Bronchial epithelial cell (primary cell): Measurements from ENCODE around the gene RSAD1. TPM values are rescaled to one million over a fixed set of nuclear protein-coding genes. Genes with fewer than 3 reads are reported as not detected.
"Not testable (repeated sequence)": the region's sequence is repeated elsewhere in the genome, so short reads cannot be mapped to it uniquely, and the experiment has no call there.

Source experiments
- DNase-seq: peaks from one replicate; pipeline ENCODE4 v3.0.0-alpha.2; 2010; ENCODE audit warnings: low read depth
- FAIRE-seq: peaks from 2 replicates; lab custom pipeline; 2011; peaks lifted over from hg19 to GRCh38; lab: Jason Lieb, UNC
- H3K27me3 ChIP-seq: 2 replicates; pipeline ENCODE4 v1.5.1; 2011; ENCODE audit warnings: low read length; ENCODE audit not compliant: control insufficient read depth, insufficient read depth
- H3K36me3 ChIP-seq: 2 replicates; pipeline ENCODE4 v1.5.1; 2011; ENCODE audit warnings: low read length; ENCODE audit not compliant: control insufficient read depth, insufficient read depth
- H3K4me3 ChIP-seq: 2 replicates; pipeline ENCODE4 v1.5.1; 2011; ENCODE audit warnings: mild to moderate bottlenecking, low read depth, low read length, control low read depth
- CTCF ChIP-seq: IDR thresholded peaks from 2 replicates; pipeline ENCODE4 v1.5.1; 2011; ENCODE audit warnings: mild to moderate bottlenecking, moderate library complexity, low read length, control low read depth, inconsistent platforms; ENCODE audit not compliant: insufficient read depth, severe bottlenecking
- total RNA-seq: library from RNA; depleted of rRNA; stranded (reverse); fragments of >200 nt; gene quantifications from 2 replicates; pipeline ENCODE4 v1.2.1, GENCODE V29; 2014

RSAD1 gene
- total RNA-seq, 1 donor from 2014 or later: 14.2 TPM

- TF ChIP-seq CTCF: no peak
- Histone ChIP-seq H3K27me3 (peaks cover 8% of the 10 kb centered on the region), H3K36me3 (no peaks in the 10 kb centered on the region), H3K4me3 (no peak overlapping the region)
- DNase-seq (no peak), FAIRE-seq (no peak)
These were observed 6.4 kb upstream of the RSAD1 start for GRCh38 chr17:50472286-50472685.

- not testable (repeated sequence) for FAIRE-seq, DNase-seq
These were observed 5.9 kb upstream of the RSAD1 start for GRCh38 chr17:50472761-50473161.

GRCh38 chr17:50473901-50474300 lies 4.8 kb upstream of the RSAD1 start:
- no peaks in the 10 kb centered on the region for H3K36me3 ChIP-seq
- TF ChIP-seq CTCF: no peak
- DNase-seq: no peak
- H3K27me3 ChIP-seq: no peaks in the 10 kb centered on the region
- no peak overlapping the region for H3K4me3 ChIP-seq
- FAIRE-seq: no peak

More at GRCh38 chr17:50472761-50473161, 5.9 kb upstream of the RSAD1 start:
- H3K4me3 ChIP-seq, H3K36me3 ChIP-seq, H3K27me3 ChIP-seq: not testable (repeated sequence)
- peak; percentile 5 for TF ChIP-seq CTCF

GRCh38 chr17:50474523-50474922 lies 4.1 kb upstream of the RSAD1 start:
- H3K36me3 ChIP-seq: no peaks in the 10 kb centered on the region
- H3K4me3 ChIP-seq: no peak overlapping the region
- FAIRE-seq (no peak), DNase-seq (no peak)
- TF ChIP-seq CTCF: no peak
- H3K27me3 ChIP-seq: no peaks in the 10 kb centered on the region

- Histone ChIP-seq H3K27me3 (no peaks in the 10 kb centered on the region), H3K4me3 (no peak overlapping the region), H3K36me3 (no peaks in the 10 kb centered on the region)
- no peak for FAIRE-seq
- no peak for DNase-seq
- no peak for TF ChIP-seq CTCF
These were observed 3.3 kb upstream of the RSAD1 start for GRCh38 chr17:50475362-50475761.

GRCh38 chr17:50475775-50476544 lies 2.7 kb upstream of the RSAD1 start:
- DNase-seq, H3K36me3 ChIP-seq, H3K27me3 ChIP-seq, H3K4me3 ChIP-seq, FAIRE-seq: not testable (repeated sequence)
